HG02973 (cell line): Measurements from ENCODE around the gene DST.

Experiments used
- ATAC-seq: cut with Tn5 transposase; IDR thresholded peaks from one replicate; pipeline ENCODE4 v1.9.1; 2021; ENCODE audit warnings: moderate library complexity; ENCODE audit not compliant: unreplicated experiment

Gene DST

GRCh38 chr6:56444855-56445254 is 197.8 kb downstream of the DST start:
- ATAC-seq = no peak

GRCh38 chr6:56440551-56440981 is 202.1 kb downstream of the DST start:
- no peak for ATAC-seq

- ATAC-seq = no peak
Observed at GRCh38 chr6:56437171-56437900, 205.4 kb downstream of the DST start.

GRCh38 chr6:56435754-56436153 is 206.9 kb downstream of the DST start:
- no peak for ATAC-seq

GRCh38 chr6:56435326-56435725 is 207.4 kb downstream of the DST start:
- no peak for ATAC-seq

GRCh38 chr6:56434606-56435005 is 208.1 kb downstream of the DST start:
- no peak for ATAC-seq

- no peak for ATAC-seq
Observed at GRCh38 chr6:56433119-56433518, 209.6 kb downstream of the DST start.

- ATAC-seq = no peak
Observed at GRCh38 chr6:56432194-56432593, 210.5 kb downstream of the DST start.

- no peak for ATAC-seq
Observed at GRCh38 chr6:56430629-56431600, 211.8 kb downstream of the DST start.

GRCh38 chr6:56424542-56425083 is 218.1 kb downstream of the DST start:
- no peak for ATAC-seq

GRCh38 chr6:56424064-56424463 is 218.6 kb downstream of the DST start:
- no peak for ATAC-seq

- ATAC-seq = no peak
Observed at GRCh38 chr6:56420296-56420695, 222.4 kb downstream of the DST start.

GRCh38 chr6:56419191-56419590 is 223.5 kb downstream of the DST start:
- ATAC-seq = no peak

GRCh38 chr6:56417823-56418222 is 224.9 kb downstream of the DST start:
- no peak for ATAC-seq

- no peak for ATAC-seq
Observed at GRCh38 chr6:56416247-56416646, 226.4 kb downstream of the DST start.

- no peak for ATAC-seq
Observed at GRCh38 chr6:56408976-56409375, 233.7 kb downstream of the DST start.
